HEK293T (cell line): ENCODE data around the gene RFNG.

Experiments used
- ARNT ChIP-seq: fragments of 450-650 bp; IDR thresholded peaks from 2 replicates; pipeline ENCODE4 v1.6.1; 2017; ENCODE audit warnings: mild to moderate bottlenecking
- BHLHE40 ChIP-seq: fragments of 450-650 bp; IDR thresholded peaks from 2 replicates; pipeline ENCODE4 v1.6.1; 2016; ENCODE audit warnings: mild to moderate bottlenecking, moderate library complexity, borderline replicate concordance
- FOXA1 ChIP-seq: fragments of 450-650 bp; IDR thresholded peaks from 2 replicates; pipeline ENCODE4 v1.6.1; 2016; ENCODE audit warnings: mild to moderate bottlenecking
- LEF1 ChIP-seq: fragments of 450-650 bp; IDR thresholded peaks from 2 replicates; pipeline ENCODE4 v1.6.1; 2017; ENCODE audit warnings: mild to moderate bottlenecking, borderline replicate concordance
- PKNOX1 ChIP-seq: fragments of 450-650 bp; IDR thresholded peaks from 2 replicates; pipeline ENCODE4 v1.6.1; 2016
- SUZ12 ChIP-seq: fragments of 450-650 bp; IDR thresholded peaks from 2 replicates; pipeline ENCODE4 v1.6.1; 2016; ENCODE audit warnings: mild to moderate bottlenecking
- ZNF384 ChIP-seq: fragments of 450-650 bp; IDR thresholded peaks from 2 replicates; pipeline ENCODE4 v1.6.1; 2016

GRCh38 chr17:82097919-82098168, 46.2 kb upstream of the RFNG start:
- TF ChIP-seq LEF1 (0 out of 2 replicates have a peak, but pooled peaks have one; percentile 8), ZNF384 (no peak), SUZ12 (no peak), ARNT (0 out of 2 replicates have a peak, but pooled peaks have one; percentile 50), FOXA1 (no peak), BHLHE40 (no peak), PKNOX1 (no peak)
